ENCODE data around the gene RBM19. TPM values are rescaled to one million over a fixed set of nuclear protein-coding genes. Genes with fewer than 3 reads are reported as not detected.

Gene RBM19
- polyA plus RNA-seq, 2 of the 4 experiments (the other 2 are of a cell fraction): 16.0 to 18.6 TPM

DNA sequence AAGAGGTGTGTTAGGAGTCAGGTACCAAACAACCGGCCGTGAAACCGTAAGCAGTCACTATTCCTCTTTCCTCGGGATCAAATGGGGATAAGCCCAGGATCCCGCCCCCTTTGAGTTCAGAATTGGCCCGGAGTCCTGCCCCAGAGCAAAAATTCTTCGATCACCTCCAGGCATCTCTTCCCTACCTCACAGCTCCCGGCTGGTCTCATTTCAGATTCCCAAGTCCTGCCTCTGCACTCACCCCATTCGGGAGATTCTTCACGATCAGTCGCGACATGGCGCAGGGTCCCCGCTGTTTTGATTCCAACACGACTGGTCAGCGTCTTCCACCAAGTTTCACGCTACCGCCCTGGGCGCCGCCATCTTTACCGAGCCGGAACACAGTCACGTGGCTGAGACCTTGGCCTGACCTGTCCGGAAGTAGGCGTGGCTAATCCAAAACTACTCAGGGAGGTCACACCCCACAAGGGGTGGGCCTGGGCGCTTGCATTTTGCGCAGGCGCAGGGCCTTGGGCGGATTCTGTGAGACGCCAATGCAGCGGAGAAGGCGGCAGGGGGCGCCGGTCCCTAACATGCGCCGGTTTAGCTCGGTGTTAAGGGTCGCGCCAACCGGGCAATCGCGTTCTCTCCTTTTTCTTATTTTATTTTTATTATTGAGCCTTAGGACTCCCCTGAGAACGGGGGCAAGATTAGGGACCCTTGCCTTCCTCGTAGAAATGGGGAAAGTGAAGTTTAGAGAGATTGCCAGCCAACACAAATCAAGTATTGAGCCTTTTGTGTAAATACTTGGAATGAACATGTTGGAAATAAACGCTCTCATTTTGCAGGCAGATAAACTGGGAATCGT is at the start of gene RBM19 (continued):
- TF ChIP-seq, protein P1, sequence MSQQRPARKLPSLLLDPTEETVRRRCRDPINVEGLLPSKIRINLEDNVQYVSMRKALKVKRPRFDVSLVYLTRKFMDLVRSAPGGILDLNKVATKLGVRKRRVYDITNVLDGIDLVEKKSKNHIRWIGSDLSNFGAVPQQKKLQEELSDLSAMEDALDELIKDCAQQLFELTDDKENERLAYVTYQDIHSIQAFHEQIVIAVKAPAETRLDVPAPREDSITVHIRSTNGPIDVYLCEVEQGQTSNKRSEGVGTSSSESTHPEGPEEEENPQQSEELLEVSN (IDR thresholded peaks at IDR 0.05; ENCODE audit: borderline replicate concordance, low read depth): peak; percentile 78; the same call in 1 of the 2 replicates
- 0 out of 3 replicates have a peak, but pooled peaks have one; percentile 61 for TF ChIP-seq BCL3 (IDR thresholded peaks at IDR 0.05)
- TF ChIP-seq CHD2 (IDR thresholded peaks at IDR 0.05; ENCODE audit: low read length, partially characterized antibody): no peak
- peak; percentile 78; the same call in 1 of the 2 replicates for TF ChIP-seq MYC (IDR thresholded peaks at IDR 0.05; ENCODE audit: borderline replicate concordance, low read length)
- TF ChIP-seq HES2 (IDR thresholded peaks at IDR 0.05): no peak
- TF ChIP-seq ESRRA (IDR thresholded peaks at IDR 0.05; ENCODE audit: borderline replicate concordance, low read length): no peak
- TF ChIP-seq CBX8 (IDR thresholded peaks at IDR 0.05): no peak
- no peak for TF ChIP-seq JUNB (IDR thresholded peaks at IDR 0.05)
- peak; percentile 48 to 63; a peak in 1 of 5 replicates for TF ChIP-seq JUN (IDR thresholded peaks at IDR 0.05)
- TF ChIP-seq CHD4 (IDR thresholded peaks at IDR 0.05; ENCODE audit: borderline replicate concordance): no peak
- TF ChIP-seq CTCF (IDR thresholded peaks at IDR 0.05): peak; percentile 89
- TF ChIP-seq RARB (CRISPR knock-in tag; IDR thresholded peaks at IDR 0.05): no peak
- no peak for TF ChIP-seq EHMT2 (IDR thresholded peaks at IDR 0.05; ENCODE audit: low read depth)
- TF ChIP-seq EP300 (IDR thresholded peaks at IDR 0.05): no peak
- no peak for TF ChIP-seq ZFP36 (IDR thresholded peaks at IDR 0.05; ENCODE audit: borderline replicate concordance, partially characterized antibody)
- no peak for TF ChIP-seq TFCP2L1 (CRISPR knock-in tag; IDR thresholded peaks at IDR 0.05)
- TF ChIP-seq POLR2AphosphoS2 (conservative IDR thresholded peaks at IDR 0.05; ENCODE audit: low read length): no peak
- TF ChIP-seq SMC3 (IDR thresholded peaks at IDR 0.05): peak; percentile 60
- 0 out of 2 replicates have a peak, but pooled peaks have one; percentile 15 for TF ChIP-seq PBX3 (IDR thresholded peaks at IDR 0.05)
- TF ChIP-seq, protein P2, sequence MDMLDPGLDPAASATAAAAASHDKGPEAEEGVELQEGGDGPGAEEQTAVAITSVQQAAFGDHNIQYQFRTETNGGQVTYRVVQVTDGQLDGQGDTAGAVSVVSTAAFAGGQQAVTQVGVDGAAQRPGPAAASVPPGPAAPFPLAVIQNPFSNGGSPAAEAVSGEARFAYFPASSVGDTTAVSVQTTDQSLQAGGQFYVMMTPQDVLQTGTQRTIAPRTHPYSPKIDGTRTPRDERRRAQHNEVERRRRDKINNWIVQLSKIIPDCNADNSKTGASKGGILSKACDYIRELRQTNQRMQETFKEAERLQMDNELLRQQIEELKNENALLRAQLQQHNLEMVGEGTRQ (IDR thresholded peaks at IDR 0.05): peak; percentile 95
- TF ChIP-seq MAZ (IDR thresholded peaks at IDR 0.05; ENCODE audit: borderline replicate concordance, low read depth, low read length): no peak
- TF ChIP-seq EHF (CRISPR knock-in tag; IDR thresholded peaks at IDR 0.05): no peak
- TF ChIP-seq, protein P3, sequence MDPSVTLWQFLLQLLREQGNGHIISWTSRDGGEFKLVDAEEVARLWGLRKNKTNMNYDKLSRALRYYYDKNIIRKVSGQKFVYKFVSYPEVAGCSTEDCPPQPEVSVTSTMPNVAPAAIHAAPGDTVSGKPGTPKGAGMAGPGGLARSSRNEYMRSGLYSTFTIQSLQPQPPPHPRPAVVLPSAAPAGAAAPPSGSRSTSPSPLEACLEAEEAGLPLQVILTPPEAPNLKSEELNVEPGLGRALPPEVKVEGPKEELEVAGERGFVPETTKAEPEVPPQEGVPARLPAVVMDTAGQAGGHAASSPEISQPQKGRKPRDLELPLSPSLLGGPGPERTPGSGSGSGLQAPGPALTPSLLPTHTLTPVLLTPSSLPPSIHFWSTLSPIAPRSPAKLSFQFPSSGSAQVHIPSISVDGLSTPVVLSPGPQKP (IDR thresholded peaks at IDR 0.05; ENCODE audit: low read depth, low read length): peak; percentile 47; the same call in 1 of the 2 replicates
- TF ChIP-seq HOXB5 (CRISPR knock-in tag; IDR thresholded peaks at IDR 0.05): no peak
- no peak for TF ChIP-seq CEBPB (IDR thresholded peaks at IDR 0.05)
- no peak for TF ChIP-seq TP53 (CRISPR knock-in tag; IDR thresholded peaks at IDR 0.05)
- TF ChIP-seq NR3C1 (IDR thresholded peaks at IDR 0.05): no peak

All from A549 (cell line).